ENCODE results near the gene RPUSD4. TPM values are rescaled to one million over a fixed set of nuclear protein-coding genes. Genes with fewer than 3 reads are reported as not detected.

RPUSD4 gene
- total RNA-seq, 1 experiment from 2014 or later = 23.6 TPM

DNA sequence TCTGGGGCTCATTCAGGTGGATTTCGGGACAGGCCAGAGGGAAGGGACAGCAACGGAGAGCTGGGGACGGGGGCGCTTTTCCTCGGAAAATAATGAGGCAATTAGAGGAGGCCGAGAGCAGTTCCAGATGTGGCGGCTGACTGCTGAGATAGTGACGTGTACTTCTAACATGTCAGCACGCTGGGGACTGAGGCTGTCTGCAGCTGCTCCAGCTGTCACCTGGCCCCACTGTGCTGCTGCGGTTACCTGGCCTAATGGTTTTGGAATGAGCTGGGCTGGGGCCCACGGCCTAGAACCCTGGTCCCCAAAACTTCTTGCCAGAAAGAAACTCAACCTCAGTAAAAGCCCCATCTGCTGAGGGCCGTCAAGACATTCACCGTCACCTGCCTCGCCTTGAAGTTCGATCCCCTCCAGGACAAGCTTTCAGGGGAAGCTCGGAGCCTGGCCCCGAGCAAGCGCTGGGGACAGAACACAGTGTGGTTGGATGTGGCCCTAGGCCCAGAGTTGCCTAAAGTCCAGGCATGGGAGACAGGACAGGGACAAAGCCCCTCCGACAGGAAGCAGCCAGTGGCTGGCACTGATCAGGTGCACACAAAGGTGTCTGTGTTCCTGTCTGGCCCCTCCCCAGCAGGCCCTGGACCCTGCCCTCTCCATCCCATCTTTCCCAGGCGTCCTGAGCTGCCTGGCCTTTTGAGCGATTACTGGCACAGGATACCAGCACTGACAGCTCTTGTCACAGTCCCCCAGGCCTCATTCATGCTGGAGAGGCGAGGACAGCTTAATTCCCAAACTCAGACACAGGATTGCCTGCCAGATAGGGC lies 22.1 kb downstream of the RPUSD4 start:
- in situ Hi-C loops (cut with HindIII; ENCODE audit: low pct_unique_long_range_greater_than_20kb, low sequenced_read_pairs) = no loop called here
- DNase-seq (ENCODE audit: low read depth, low spot score) = no peak

DNA sequence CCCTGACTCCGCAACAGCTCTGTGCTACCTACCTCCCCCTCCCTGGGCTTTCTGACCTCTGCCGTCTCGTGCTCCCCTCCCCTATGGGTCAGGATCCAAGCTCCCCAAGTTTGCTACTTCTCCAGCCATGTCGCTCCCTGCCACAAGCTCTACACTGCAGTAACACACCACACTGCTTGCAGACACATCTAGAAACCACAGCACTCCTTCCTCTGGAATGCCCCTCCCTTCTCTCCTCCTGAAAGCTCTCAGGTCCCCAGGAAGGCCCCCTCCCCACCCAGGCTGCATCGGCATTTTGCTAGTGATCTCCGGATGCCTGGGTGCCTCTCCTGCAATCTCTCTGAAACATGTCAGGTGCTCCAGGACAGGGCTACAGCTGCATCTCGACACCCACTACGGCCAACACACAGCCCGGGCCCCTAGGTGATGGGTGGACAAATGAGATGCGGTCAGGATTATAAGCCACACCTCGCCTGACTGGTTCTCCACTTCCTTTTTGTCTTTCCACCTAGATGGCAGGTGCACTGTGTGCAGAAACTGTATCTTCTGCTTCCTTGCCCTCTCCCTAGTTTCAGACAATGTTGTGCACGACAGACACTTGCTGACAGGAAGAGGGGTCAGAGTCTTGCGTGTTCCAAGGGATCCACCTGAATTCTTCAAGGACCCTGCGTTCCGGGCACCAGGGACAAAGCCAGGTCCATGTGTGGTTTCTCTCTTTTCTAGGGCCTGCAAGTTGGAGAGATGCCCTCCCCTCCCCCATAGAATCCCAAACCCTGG lies 22.9 kb downstream of the RPUSD4 start:
- in situ Hi-C loops (cut with HindIII; ENCODE audit: low pct_unique_long_range_greater_than_20kb, low sequenced_read_pairs) = no loop called here
- no peak for DNase-seq (ENCODE audit: low read depth, low spot score)

DNA sequence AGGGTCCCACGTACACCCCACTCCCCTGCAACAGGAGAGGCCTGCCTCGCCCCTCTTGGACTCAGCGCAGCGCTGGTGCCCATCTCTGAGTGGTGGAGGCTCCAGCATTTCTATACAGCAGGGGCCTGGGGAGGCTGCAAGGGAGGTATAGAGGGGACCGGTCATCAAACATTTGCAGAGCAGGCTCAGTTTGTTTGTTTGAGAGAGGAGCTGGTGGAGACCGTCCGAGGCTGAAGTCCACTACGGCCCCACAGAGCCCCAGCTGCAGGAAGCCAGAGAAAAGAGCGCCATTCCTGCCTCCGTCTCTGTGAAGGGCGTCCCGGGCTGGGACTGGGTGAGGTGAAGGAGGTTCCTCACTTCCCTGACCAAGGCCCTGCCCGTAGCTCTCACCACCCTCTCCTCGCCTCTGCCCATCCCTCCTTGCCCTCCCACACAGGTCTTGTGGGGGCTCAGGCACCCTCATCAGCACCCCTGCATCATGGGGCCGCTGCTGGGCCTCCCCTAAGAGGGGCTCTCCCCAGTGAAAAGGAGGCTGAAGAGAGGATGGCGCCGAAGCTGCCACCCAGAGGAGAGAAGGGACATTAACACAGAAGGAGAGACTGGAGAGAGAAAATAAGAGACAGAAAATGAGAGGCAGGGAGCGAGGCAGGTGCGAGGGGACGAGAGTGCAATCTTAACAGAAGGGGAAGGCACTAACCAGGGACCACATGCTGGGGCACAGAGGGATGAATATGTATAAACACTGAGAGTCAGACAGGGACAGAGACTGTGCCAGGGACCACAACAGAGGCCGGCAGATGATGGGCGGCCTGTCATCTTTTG lies 24.5 kb downstream of the RPUSD4 start:
- in situ Hi-C loops (cut with HindIII; ENCODE audit: low pct_unique_long_range_greater_than_20kb, low sequenced_read_pairs) = no loop called here
- no peak for DNase-seq (ENCODE audit: low read depth, low spot score)

DNA sequence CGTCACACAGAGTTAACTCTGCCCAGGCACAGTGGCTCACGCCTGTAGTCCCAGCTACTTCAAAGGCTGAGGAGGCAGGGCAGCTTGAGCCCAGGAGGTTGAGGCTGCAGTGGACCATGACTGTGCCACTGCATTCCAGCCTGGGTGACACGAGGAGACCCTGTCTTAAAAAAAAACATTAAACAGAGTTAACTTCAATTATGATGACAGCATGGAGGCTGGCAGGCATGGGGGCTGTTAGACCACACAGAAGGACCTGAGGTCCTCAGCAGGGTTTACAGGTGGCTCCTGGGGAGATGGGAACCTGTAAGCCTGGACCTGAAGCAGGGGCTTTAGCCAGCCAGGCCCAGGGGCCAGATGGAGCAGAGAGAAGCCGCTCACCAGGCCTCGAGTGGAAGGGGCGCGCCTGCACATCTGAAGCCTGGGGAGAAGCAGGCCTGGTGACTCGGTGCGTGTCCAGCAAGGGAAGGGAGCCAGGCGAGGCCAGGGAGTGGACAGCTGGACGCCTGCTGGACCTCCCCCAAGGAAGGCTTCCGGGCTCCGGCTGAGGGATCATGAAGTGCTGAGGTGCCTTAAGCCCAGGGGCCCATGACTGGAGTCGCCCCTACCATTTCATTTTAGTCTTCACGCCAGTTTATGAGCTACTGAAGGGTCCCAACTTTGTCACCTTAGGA lies 25.3 kb downstream of the RPUSD4 start:
- in situ Hi-C loops (cut with HindIII; ENCODE audit: low pct_unique_long_range_greater_than_20kb, low sequenced_read_pairs) = no loop called here
- no peak for DNase-seq (ENCODE audit: low read depth, low spot score)

DNA sequence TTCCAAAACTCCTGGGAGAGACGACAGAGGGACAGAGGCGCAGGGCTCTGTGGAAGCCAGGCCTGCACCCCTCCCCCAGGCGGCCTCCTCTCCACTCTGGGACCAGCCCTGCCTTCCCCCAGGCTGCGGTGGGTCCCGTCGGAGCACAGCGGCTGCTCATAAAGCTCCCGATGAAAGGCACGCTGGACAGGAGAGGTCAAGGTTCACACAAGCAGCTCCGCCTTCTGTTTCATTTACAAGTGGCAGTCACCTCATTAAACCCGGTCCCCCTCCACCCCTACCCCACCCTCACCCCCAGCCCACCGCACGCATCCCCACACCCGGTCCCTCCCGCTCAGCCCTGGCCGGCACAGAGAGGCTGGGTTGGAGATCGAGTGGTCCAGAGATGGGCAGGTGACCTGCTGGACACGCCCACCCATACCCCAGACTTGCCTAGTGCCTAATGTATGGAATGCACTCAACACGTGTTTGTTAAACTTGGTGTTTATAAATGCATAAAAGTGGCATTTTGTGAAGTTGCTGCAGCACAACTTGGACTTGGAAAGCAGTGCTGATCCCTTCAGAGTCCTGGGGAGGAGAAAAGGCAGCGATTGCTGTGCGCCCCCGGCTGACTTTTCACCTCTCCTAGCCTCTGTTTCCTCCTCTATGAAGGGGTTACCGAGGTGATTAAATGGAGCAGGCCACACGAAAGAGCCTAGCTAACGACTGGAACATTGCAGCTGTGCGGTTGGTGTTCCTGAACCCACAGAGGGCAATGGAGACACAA lies 26.0 kb downstream of the RPUSD4 start:
- in situ Hi-C loops (cut with HindIII; ENCODE audit: low pct_unique_long_range_greater_than_20kb, low sequenced_read_pairs) = no loop called here

DNA sequence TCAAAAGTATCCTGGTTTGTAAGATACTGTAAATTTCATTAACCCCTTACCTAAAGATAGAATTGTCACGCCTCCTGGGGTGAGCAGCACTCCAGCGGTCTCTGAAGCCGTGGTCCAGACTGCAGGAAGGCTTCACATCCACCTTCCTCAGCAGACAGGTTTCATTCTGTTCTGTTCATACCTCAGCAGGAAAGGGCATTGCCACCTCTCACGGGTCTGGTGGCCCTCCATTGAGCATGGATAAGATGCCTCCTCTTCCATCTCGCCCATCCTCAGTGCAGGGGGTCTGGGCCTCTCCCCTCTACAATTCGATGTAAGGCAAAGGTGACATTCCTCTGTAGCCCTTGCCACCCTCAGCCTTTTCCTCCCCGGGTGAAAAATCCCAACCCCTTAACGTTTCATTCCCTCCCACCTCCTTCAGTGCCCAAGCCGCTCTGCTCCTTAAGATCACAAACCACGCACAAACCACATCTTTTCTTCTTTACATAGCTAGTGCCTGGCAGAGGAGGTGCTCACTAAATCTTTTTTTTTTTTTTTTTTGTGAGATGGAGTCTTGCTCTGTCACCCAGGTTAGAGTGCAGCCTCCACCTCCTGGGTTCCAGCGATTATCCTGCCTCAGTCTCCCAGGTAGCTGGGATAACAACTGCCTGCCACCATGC lies 28.5 kb downstream of the RPUSD4 start:
- no peak for DNase-seq (ENCODE audit: low read depth, low spot score)
- in situ Hi-C loops (cut with HindIII; ENCODE audit: low pct_unique_long_range_greater_than_20kb, low sequenced_read_pairs) = no loop called here

More for the DNA sequence above, 26.0 kb downstream of the RPUSD4 start:
- DNase-seq (ENCODE audit: low read depth, low spot score) = no peak

DNA sequence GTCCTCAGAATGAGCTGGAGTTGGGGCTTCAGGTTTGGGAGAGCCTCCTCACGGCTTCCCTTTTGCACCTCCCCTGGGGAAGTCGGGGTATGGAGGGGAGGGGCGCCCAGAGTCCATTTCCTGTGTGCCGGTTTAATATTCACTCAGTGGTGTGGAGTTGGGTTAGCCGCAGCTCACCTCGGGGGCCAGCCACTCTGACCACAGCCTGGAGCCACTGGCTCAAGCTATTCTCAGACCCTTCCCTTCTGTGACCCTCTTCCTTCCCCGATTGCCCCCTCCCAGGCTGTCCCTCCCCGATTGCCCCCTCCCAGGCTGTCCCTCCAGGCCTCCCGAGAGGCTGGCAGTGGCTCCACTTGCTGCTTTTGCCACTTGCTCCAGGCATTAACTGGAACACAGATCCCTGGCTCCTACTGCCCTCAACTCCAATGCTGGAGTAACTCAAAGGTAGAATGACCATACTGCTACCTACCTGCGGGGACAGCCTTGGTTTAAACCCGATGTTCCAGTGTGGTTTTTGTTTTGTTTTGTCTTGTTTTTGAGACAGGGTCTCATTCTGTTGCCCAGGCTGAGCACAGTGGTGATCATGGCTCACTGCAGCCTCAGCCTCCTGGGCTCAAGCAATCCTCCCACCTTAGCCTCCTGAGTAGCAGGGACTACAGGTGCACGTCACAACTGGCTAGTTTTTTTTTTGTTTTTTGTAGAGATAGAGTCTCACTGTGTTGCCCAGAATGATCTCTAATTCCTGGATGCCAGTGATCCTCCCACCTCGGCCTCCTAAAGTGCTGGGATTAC lies 29.3 kb downstream of the RPUSD4 start:
- no peak for DNase-seq (ENCODE audit: low read depth, low spot score)
- in situ Hi-C loops (cut with HindIII; ENCODE audit: low pct_unique_long_range_greater_than_20kb, low sequenced_read_pairs) = no loop called here

DNA sequence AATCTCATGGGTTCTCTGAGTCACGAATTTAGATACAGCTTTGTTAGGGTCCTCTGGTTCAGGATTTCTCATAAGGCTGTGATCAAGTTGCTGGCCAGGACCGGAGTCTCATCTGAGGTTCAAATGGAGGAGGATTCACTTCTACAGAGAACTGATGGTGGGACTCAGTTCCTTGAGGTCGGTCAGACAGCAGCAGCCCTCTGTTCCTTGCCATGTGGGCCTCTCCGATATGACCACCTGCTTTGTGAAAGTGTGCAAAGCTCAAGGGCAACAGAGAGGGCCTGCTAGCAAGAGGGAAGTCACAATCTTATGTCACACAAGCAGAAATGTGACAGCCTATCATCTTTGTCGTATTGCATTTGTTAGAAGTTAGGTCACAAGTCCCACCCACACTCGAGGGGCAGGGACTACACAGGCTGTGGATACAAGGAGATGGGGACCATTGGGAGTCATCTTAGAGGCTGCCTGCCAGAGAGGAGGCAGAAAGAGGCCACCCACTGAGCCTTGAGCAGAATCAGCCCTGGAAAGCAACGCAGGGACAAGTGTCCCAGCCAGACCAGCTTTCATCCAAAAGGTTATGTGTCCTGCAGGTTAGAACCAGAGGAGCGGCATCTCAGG lies 34.5 kb downstream of the RPUSD4 start:
- in situ Hi-C loops (cut with HindIII; ENCODE audit: low pct_unique_long_range_greater_than_20kb, low sequenced_read_pairs) = no loop called here
- no peak for DNase-seq (ENCODE audit: low read depth, low spot score)

DNA sequence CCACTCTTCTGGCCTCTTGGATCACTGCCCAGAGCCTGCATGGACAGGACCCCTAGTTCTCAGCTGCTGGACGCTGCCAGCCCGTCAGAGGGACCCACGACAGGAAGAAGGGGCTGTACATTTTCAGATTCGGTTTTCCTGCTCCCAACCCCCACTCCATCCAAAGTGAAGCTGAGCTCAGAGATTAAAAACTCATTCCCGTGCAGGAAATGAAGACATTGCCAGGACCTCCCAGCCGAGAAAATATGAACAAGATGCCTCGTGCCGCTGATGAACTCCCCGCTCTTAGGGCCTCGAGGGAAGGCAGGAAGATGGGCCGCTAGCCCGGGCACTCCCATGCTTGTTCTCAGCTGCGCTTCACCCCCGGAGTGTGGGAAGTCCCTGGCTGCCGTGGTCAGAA lies 36.1 kb downstream of the RPUSD4 start:
- in situ Hi-C loops (cut with HindIII; ENCODE audit: low pct_unique_long_range_greater_than_20kb, low sequenced_read_pairs) = no loop called here

DNA sequence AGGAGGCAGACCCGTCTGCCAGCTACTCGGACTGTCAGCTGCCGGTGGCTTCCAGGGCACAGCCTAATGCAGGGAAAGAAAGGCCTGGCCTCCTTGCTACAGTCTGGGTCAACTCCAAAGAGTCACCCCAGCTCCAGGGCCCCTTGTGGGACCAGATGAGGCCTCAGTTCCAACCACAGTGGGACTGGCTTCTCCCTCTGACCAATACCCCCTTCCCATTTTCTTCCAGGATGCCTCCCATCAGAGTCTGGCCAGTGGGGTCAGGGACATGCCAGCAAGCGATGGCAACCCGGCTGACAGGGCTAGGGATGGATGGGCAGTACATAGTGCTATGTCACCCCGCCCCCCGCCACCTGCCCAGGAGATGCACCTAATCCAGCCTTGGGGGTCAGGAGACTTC lies 36.6 kb downstream of the RPUSD4 start:
- DNase-seq (ENCODE audit: low read depth, low spot score) = no peak
- in situ Hi-C loops (cut with HindIII; ENCODE audit: low pct_unique_long_range_greater_than_20kb, low sequenced_read_pairs) = no loop called here

More for the DNA sequence above, 36.1 kb downstream of the RPUSD4 start:
- DNase-seq (ENCODE audit: low read depth, low spot score) = no peak

DNA sequence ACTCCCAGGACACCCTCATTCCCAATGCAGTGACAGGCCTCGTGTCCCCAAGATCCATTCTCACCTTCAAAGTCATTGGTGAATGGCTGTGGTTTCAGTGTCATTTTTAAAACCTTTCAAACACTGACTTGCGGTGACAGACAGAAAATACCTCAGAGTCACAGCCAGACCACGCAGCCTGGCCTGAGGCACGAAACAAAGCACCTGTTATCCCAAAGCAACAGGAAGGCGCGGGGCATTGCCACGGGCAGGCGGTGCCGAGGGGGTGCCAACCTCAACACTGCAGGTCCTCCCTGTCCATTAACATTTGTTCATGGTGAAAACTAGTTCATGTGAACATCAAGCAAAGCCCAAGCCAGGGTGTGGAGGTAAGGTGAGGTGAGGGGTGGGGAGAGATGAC lies 38.2 kb downstream of the RPUSD4 start:
- in situ Hi-C loops (cut with HindIII; ENCODE audit: low pct_unique_long_range_greater_than_20kb, low sequenced_read_pairs) = no loop called here
- no peak for DNase-seq (ENCODE audit: low read depth, low spot score)

DNA sequence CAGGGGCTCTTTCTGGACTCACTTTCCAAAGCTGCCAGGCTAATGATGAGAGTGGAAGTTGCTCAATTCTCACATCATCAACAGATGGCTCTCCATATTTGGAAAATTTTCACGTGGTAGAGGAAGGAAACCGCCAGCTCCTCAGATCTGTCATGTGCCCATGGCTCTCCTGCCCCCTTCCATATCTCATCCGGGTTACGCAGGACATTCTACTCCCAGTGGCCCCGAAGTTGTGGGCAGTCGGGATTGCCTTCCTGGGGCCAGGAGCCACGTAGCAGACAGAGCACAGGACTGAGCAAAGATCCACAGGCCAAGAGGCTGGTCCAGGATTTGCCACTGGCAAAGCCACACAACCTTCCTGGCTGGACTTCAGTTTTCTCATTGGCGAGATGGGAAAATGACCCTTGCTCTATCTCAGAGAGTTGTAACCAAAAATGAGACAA lies 38.8 kb downstream of the RPUSD4 start:
- DNase-seq (ENCODE audit: low read depth, low spot score) = no peak
- in situ Hi-C loops (cut with HindIII; ENCODE audit: low pct_unique_long_range_greater_than_20kb, low sequenced_read_pairs) = no loop called here

DNA sequence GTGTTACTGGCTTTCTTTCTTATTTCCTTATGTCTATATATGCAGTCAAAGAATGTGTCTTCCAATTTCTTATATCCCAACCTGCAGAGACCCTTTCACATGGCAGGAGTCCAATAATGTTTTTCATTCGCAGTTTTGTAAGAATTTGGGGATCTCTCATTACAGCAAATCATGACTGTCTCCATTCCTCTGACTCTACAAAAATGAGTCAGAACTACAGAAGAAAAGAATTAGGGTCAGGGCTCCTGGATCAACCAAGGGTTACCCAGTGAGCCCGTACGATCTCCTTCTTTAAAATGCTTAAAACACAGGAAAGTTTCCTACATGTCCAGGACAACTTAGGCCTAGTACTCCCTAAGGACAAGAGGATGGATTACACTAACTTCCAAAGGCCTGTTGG lies 42.2 kb downstream of the RPUSD4 start:
- no peak for DNase-seq (ENCODE audit: low read depth, low spot score)
- in situ Hi-C loops (cut with HindIII; ENCODE audit: low pct_unique_long_range_greater_than_20kb, low sequenced_read_pairs) = no loop called here

DNA sequence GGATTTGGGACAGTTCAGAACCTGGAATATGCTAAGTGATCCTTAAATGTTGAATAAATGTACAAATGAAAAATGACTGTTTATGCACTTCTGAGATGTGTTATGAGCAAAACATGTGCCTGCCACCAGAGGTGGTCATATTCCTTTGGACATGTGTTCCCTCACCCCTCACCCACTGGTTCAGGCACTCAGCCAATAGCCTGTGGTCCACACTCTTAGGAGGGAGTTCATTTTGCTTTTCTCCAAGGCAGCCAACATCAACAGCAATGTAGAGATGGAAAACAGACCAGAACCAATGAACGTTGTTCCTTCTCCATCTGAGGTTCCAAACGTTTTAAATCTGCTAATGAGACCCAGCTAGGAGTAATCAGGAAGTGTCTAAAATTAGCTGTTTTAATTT lies 44.0 kb downstream of the RPUSD4 start:
- no peak for DNase-seq (ENCODE audit: low read depth, low spot score)

DNA sequence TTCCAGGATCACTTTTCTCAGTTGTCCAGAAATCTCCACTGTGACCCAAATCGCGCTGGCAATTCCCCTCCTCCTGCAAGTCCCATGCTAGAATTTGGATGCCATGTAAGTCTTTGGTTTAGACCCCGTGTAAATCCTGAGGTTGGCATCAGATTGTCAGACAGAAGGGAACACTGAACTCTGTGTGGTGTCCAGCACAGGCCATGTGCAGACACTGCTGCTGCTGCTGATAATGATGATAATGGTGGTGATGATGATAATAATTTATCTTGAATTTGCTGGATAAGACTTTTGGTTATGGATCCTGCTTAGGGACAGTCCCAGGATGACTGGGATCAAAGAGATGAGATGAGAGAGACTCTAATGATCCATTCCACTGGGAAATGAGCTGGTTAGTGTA lies 45.0 kb downstream of the RPUSD4 start:
- in situ Hi-C loops (cut with HindIII; ENCODE audit: low pct_unique_long_range_greater_than_20kb, low sequenced_read_pairs) = no loop called here
- DNase-seq (ENCODE audit: low read depth, low spot score) = no peak

More for the DNA sequence above, 44.0 kb downstream of the RPUSD4 start:
- in situ Hi-C loops (cut with HindIII; ENCODE audit: low pct_unique_long_range_greater_than_20kb, low sequenced_read_pairs) = no loop called here

Measured in SK-MEL-5 (cell line).